Measurements from ENCODE around the gene DNAI2. TPM values are rescaled to one million over a fixed set of nuclear protein-coding genes. Genes with fewer than 3 reads are reported as not detected.

Gene DNAI2
- total and polyA plus RNA-seq, 9 of the 15 experiments (the other 6 are each of a cell fraction or from before 2014, with no cell fraction given), result not detected

GRCh38 chr17:74241431-74241830 lies 32.6 kb upstream of the DNAI2 start (continued):
- no peak for TF ChIP-seq FOXJ2 (tag; IDR thresholded peaks at IDR 0.05)

GRCh38 chr17:74241847-74242246 lies 32.2 kb upstream of the DNAI2 start:
- FAIRE-seq, result no peak
- Histone ChIP-seq H3K9me3 (replicated peaks; ENCODE audit: control insufficient read depth, insufficient read depth, low read depth, low read length) (no peaks in the 10 kb centered on the region), H3K9me1 (ENCODE audit: control insufficient read depth, insufficient read depth, low read length) (no peaks in the 10 kb centered on the region), H3K9ac (ENCODE audit: insufficient read depth in 1 of 2, low read depth in 2 of 2, low read length in 2 of 2) (no peak overlapping the region), H3K79me2 (ENCODE audit: control insufficient read depth, insufficient read depth, low read length) (no peaks in the 10 kb centered on the region), H4K20me1 (replicated peaks; ENCODE audit: control insufficient read depth, insufficient read depth, low read length) (no peaks in the 10 kb centered on the region), H3K27me3 (ENCODE audit: control insufficient read depth in 2 of 2, insufficient read depth in 2 of 2, low read length in 2 of 2) (peaks cover 0 to 16% of the 10 kb centered on the region in 2 experiments; a peak in 2 of 5 replicates), H3K27ac (ENCODE audit: extremely low read depth, low read depth, low read length) (no peak overlapping the region), H2AFZ (ENCODE audit: low read depth, low read length) (no peak overlapping the region), H3K4me1 (replicated peaks in 1 of 2; ENCODE audit: control insufficient read depth in 2 of 2, insufficient read depth in 2 of 2, low read length in 2 of 2) (peaks cover 0 to 15% of the 10 kb centered on the region in 2 experiments; a peak in 2 of 5 replicates), H3K4me3 (no peak overlapping the region), H3K36me3 (ENCODE audit: control insufficient read depth, insufficient read depth, low read length) (no peaks in the 10 kb centered on the region), H3K4me2 (ENCODE audit: insufficient read depth, low read length) (no peak overlapping the region)
- DNase-seq (ENCODE audit: extremely low read depth in 1 of 4, low spot score in 3 of 4), result no peak
- ChIA-PET POLR2A (interaction anchor here (0.7 kb wide), 1 partner anchor 10 kb away, joined by 3 read pairs; no protein-coding TSS in a partner anchor), CTCF (ENCODE audit: low intra/inter-chr PET ratio) (no interaction called here)
- 11% methylated on average over 2 of the region's 2 CpGs for WGBS (ENCODE audit: insufficient coverage, low coverage, missing lambda C conversion rate)
- ATAC-seq, result no peak
- intact Hi-C loops (cut with micrococcal nuclease) (no loop called here), in situ Hi-C loops (cut with MboI) (no loop called here)
- no TSS peak for BruUV-seq (replicated peaks)
- TF ChIP-seq ZNF766 (CRISPR knock-in tag; conservative IDR thresholded peaks at IDR 0.05) (no peak), ERF (CRISPR knock-in tag; IDR thresholded peaks at IDR 0.05) (no peak), ARID1B (IDR thresholded peaks at IDR 0.05) (no peak), MEIS2 (IDR thresholded peaks at IDR 0.05; ENCODE audit: partially characterized antibody) (no peak)

Data from K562 (cell line).